ENCODE data around the gene LIPK. TPM values are rescaled to one million over a fixed set of nuclear protein-coding genes. Genes with fewer than 3 reads are reported as not detected.
"Not testable (repeated sequence)": the region's sequence is repeated elsewhere in the genome, so short reads cannot be mapped to it uniquely, and the experiment has no call there.

Gene LIPK
- total RNA-seq, 1 experiment from 2014 or later: not detected

DNA sequence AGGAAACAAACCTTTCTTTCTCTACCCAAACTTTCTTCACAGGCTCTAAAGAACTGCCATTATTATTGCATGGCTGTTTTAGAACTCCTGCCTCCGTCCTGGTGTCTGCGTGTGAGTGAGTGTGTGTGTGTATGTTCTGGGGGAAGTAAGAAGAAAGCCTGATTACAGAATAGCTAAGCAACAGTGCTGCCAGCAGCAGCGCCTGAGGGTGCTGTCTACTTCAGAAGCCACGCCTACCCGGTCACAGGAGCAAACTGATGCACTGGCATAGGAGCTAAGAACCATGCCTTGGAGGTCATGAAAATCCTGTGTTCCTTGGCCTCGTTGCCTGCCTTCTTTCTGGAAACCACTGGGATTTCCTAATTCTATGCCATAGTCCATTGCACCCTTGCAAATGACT, 25.2 kb downstream of the LIPK start:
- intact Hi-C loops (cut with micrococcal nuclease; ENCODE audit: unreplicated experiment): no loop called here
- TF ChIP-seq, protein P1, sequence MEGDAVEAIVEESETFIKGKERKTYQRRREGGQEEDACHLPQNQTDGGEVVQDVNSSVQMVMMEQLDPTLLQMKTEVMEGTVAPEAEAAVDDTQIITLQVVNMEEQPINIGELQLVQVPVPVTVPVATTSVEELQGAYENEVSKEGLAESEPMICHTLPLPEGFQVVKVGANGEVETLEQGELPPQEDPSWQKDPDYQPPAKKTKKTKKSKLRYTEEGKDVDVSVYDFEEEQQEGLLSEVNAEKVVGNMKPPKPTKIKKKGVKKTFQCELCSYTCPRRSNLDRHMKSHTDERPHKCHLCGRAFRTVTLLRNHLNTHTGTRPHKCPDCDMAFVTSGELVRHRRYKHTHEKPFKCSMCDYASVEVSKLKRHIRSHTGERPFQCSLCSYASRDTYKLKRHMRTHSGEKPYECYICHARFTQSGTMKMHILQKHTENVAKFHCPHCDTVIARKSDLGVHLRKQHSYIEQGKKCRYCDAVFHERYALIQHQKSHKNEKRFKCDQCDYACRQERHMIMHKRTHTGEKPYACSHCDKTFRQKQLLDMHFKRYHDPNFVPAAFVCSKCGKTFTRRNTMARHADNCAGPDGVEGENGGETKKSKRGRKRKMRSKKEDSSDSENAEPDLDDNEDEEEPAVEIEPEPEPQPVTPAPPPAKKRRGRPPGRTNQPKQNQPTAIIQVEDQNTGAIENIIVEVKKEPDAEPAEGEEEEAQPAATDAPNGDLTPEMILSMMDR (IDR thresholded peaks at IDR 0.05; ENCODE audit: unreplicated experiment): no peak
- peak; percentile 6 for DNase-seq
- Mint-ChIP-seq H3K27ac (ENCODE audit: unreplicated experiment) (no peak overlapping the region), H3K27me3 (ENCODE audit: unreplicated experiment) (peaks cover 17% of the 10 kb centered on the region), H3K36me3 (ENCODE audit: insufficient read depth, unreplicated experiment) (no peaks in the 10 kb centered on the region), H3K4me3 (ENCODE audit: low read depth, unreplicated experiment) (no peak overlapping the region), H3K9me3 (ENCODE audit: low read depth, unreplicated experiment) (no peaks in the 10 kb centered on the region), H3K4me1 (ENCODE audit: low read depth, unreplicated experiment) (no peaks in the 10 kb centered on the region)
- no TSS peak for BruUV-seq (replicated peaks)
- CTCF ChIA-PET: no interaction called here

DNA sequence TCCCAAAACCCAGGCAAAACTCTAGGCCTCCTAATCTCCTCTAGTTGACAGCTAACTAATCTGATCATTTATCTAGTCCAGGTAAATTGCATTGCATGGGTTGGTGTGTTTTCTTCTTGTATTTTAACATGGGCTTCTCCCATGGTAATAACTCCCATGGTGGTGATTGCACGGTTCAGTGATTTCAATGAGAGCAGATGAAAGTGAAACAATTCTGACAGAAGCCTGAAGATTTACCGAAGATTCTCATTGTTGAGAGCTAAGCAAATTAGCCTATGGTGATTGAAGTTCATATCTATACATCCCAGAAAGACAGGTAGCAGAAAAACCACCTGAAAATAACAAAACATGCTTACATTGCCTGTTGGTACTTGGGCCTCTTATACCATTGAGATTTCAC, 27.2 kb downstream of the LIPK start:
- CTCF ChIA-PET: no interaction called here
- no peak overlapping the region for H3K27ac Mint-ChIP-seq (ENCODE audit: unreplicated experiment)
- no TSS peak for BruUV-seq (replicated peaks)
- intact Hi-C loops (cut with micrococcal nuclease; ENCODE audit: unreplicated experiment): no loop called here
- no peaks in the 10 kb centered on the region for H3K27me3 Mint-ChIP-seq (ENCODE audit: unreplicated experiment)
- H3K36me3 Mint-ChIP-seq (ENCODE audit: insufficient read depth, unreplicated experiment): no peaks in the 10 kb centered on the region
- no peaks in the 10 kb centered on the region for H3K4me1 Mint-ChIP-seq (ENCODE audit: low read depth, unreplicated experiment)
- no peak overlapping the region for H3K4me3 Mint-ChIP-seq (ENCODE audit: low read depth, unreplicated experiment)
- DNase-seq: no peak
- no peaks in the 10 kb centered on the region for H3K9me3 Mint-ChIP-seq (ENCODE audit: low read depth, unreplicated experiment)
- TF ChIP-seq, protein P1 (IDR thresholded peaks at IDR 0.05; ENCODE audit: unreplicated experiment): no peak

DNA sequence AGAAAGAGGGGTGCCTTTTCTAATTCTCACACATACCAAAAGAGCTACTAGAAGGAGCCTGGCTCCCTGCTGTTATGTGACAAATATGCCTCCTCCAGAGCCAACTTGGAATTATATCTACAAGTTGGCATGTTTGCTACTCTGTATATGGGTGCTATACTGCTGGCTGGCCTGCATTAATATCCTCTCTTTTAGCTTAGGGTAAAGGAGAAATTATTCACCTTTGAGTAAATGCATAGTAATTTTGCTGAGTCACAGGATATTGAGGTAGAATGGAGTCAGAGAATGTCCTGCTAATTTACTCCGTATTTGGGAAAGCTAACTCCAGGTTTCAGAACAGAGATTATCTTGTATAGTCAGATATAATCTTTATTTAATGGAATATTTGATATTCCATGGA, 29.6 kb downstream of the LIPK start:
- H3K4me3 Mint-ChIP-seq (ENCODE audit: low read depth, unreplicated experiment): no peak overlapping the region
- TF ChIP-seq, protein P1 (IDR thresholded peaks at IDR 0.05; ENCODE audit: unreplicated experiment): no peak
- CTCF ChIA-PET: interaction anchor here (0.6 kb wide), 1 partner anchor 1399 kb away, joined by 3 read pairs; no protein-coding TSS in a partner anchor
- no TSS peak for BruUV-seq (replicated peaks)
- intact Hi-C loops (cut with micrococcal nuclease; ENCODE audit: unreplicated experiment): no loop called here
- H3K27me3 Mint-ChIP-seq (ENCODE audit: unreplicated experiment): no peaks in the 10 kb centered on the region
- no peak for DNase-seq
- H3K4me1 Mint-ChIP-seq (ENCODE audit: low read depth, unreplicated experiment): no peaks in the 10 kb centered on the region
- H3K36me3 Mint-ChIP-seq (ENCODE audit: insufficient read depth, unreplicated experiment): no peaks in the 10 kb centered on the region
- H3K27ac Mint-ChIP-seq (ENCODE audit: unreplicated experiment): no peak overlapping the region
- H3K9me3 Mint-ChIP-seq (ENCODE audit: low read depth, unreplicated experiment): no peaks in the 10 kb centered on the region

DNA sequence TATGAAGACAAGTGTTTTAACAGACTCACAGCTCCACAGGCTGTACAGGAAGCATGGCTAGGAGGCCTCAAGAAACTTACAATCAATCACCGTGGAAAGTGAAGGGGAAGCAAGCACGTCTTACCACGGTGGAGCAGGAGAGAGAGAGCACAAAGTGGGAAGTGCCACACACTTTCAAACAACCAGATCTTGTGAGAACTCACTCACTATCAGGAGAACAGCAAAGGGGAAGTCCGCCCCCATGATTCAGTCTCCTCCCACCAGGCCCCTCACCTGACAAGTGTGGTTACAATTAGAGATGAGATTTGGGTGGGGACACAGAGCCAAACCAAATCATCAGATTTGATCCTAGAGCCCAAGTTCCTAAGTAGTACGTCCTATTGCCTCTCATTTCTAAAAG, 35.9 kb downstream of the LIPK start:
- H3K27me3 Mint-ChIP-seq (ENCODE audit: unreplicated experiment): peaks cover 19% of the 10 kb centered on the region
- H3K9me3 Mint-ChIP-seq (ENCODE audit: low read depth, unreplicated experiment); H3K4me3 Mint-ChIP-seq (ENCODE audit: low read depth, unreplicated experiment); DNase-seq; CTCF ChIA-PET; BruUV-seq (replicated peaks); H3K27ac Mint-ChIP-seq (ENCODE audit: unreplicated experiment); H3K4me1 Mint-ChIP-seq (ENCODE audit: low read depth, unreplicated experiment); H3K36me3 Mint-ChIP-seq (ENCODE audit: insufficient read depth, unreplicated experiment): not testable (repeated sequence)
- intact Hi-C loops (cut with micrococcal nuclease; ENCODE audit: unreplicated experiment): loop anchor here (5.0 kb wide), 1 partner anchor 35 kb away; the partner anchor contains the start of gene LIPK

DNA sequence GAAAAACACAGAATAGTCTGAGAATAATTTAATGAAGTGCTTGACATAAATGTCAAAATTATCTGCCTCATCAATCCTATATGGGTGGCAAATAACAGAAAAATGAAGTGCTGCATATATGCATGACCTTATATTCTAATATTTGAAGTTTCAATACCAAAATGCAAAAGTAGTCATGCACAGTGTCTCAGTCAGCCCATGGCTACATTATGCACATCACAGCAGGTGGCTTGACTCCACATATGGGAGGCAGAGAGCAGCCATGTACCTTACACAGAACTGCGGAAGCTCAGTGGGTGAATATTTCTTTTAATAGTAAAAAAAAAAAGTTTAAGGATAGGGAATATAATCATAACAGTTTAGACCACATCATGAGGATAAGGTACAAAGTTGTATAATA, 36.4 kb downstream of the LIPK start:
- no peak for DNase-seq
- Mint-ChIP-seq H3K36me3 (ENCODE audit: insufficient read depth, unreplicated experiment) (no peaks in the 10 kb centered on the region), H3K4me1 (ENCODE audit: low read depth, unreplicated experiment) (no peaks in the 10 kb centered on the region), H3K27ac (ENCODE audit: unreplicated experiment) (no peak overlapping the region), H3K9me3 (ENCODE audit: low read depth, unreplicated experiment) (no peaks in the 10 kb centered on the region), H3K4me3 (ENCODE audit: low read depth, unreplicated experiment) (no peak overlapping the region), H3K27me3 (ENCODE audit: unreplicated experiment) (peaks cover 19% of the 10 kb centered on the region)
- TF ChIP-seq, protein P1 (IDR thresholded peaks at IDR 0.05; ENCODE audit: unreplicated experiment): no peak
- intact Hi-C loops (cut with micrococcal nuclease; ENCODE audit: unreplicated experiment): loop anchor here (5.0 kb wide), 1 partner anchor 35 kb away; the partner anchor contains the start of gene LIPK
- no TSS peak for BruUV-seq (replicated peaks)
- CTCF ChIA-PET: no interaction called here

Data from Calu3 (cell line).